ENCODE data around the gene TAP2.

DNA sequence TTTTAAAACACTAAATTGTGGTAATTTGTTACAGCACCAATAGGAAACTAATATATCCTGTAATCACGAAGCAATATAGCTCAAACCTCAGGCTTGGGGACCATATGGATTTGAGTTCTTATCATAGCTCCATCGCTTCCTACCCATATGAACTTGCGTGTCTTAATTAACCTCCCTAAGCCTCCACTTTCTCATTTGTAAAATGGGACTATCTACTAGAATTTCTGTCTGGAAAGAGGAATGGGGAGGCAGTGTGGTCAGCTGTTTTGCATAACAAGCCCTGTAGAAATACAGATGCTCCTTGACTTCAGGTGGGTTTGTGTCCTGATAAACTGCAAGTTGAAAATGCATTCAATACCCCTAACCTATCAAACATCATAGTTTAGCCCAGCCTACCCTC, 38.8 kb downstream of the TAP2 start:
- no peak for TF ChIP-seq POLR2AphosphoS5 (IDR thresholded peaks at IDR 0.05; ENCODE audit: borderline replicate concordance, low read depth, low read length)
- no peak for TF ChIP-seq EZH2 (IDR thresholded peaks at IDR 0.05)

Measured in SK-N-MC (cell line).